Mesenteric fat pad (tissue), 1 donor: ENCODE measurements around the gene KLHL12. TPM values are rescaled to one million over a fixed set of nuclear protein-coding genes. Genes with fewer than 3 reads are reported as not detected.

Experiments used
- DNase-seq: peaks from one replicate; pipeline ENCODE4 v3.0.0-alpha.2; 2020; ENCODE audit warnings: low spot score
- total RNA-seq: library from RNA; stranded (reverse); fragmentation: NEBNext Ultra II Directional; extraction: Animal tissue kit (Norgen Biotek cat#: 25700); gene quantifications from one replicate; pipeline ENCODE4 v1.2.1, GENCODE V29; 2021
- donor health status: DM: yes; HTN: yes; CAD: no.

KLHL12 gene
- total RNA-seq, 1 donor from 2014 or later, result 20.7 TPM

- peak; percentile 99 for DNase-seq
Measured at GRCh38 chr1:202888531-202889360, 38.3 kb downstream of the KLHL12 start, which contains the start of gene RABIF. RABIF (minus strand) TSS chr1:202889149; CDS start chr1:202889098, 51 bp downstream.

DNA sequence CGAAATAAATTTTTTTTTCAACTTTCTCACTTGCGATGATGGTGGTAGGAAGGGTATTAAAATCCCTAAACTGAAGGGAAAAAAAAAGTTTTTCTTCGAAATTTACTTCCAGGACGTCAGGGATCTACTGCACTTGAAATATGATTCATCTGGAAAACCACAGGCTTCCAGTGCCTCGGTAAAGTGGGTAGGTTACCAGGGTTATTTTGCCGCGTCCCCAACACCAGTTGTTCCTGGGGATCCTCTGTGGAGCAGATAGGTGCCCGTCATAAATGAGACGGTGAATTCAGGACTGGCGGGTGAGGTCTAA is 38.9 kb downstream of the KLHL12 start:
- no peak for DNase-seq

DNA sequence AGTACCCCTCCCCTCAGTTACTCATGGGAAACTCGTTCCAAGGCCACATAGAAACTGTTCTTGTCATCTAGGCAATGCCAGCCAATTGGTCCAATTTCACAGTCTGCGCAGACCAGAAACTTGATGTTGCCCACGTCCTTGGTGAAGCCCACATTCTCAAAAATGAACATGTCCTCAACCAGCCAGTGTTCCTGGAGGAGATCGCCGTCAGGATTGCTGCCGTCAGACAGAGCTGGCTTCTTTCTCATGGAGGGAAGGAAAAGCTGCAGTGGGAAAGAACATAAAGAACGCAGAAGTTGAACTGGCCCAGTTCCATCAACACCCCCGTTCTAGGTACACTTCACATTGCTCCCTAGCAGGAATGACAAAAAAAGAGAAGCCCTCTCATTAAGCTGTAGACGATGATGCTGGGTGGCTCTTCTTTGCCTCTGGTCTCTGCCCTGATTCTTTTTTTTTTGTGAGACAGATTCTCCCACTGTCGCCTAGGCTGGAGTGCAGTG is 46.0 kb downstream of the KLHL12 start:
- no peak for DNase-seq

DNA sequence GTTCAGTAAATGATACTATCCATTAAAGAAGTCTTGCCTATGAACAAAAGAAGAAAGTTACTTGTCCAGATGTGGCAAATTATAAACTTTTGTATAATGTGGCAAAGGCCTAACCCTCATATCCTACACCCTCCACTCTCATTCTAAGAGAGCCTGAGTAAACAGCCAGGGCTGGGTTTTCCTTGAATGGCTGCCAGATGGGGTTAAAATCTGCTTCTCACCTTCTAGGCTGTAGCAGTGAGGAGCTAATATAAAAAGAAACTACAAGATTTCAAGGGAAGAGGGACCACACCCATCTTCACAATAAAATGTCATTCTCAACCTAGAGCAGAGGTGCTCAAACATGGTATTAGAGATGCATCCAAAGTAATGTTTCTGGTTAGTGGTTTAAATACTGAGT is 47.0 kb downstream of the KLHL12 start:
- DNase-seq, result no peak

GRCh38 chr1:202879128-202879527 is 47.9 kb downstream of the KLHL12 start:
- DNase-seq, result no peak

- no peak for DNase-seq
Measured at GRCh38 chr1:202873026-202873425, 54.0 kb downstream of the KLHL12 start.

- no peak for DNase-seq
Measured at GRCh38 chr1:202871367-202871766, 55.7 kb downstream of the KLHL12 start.

DNA sequence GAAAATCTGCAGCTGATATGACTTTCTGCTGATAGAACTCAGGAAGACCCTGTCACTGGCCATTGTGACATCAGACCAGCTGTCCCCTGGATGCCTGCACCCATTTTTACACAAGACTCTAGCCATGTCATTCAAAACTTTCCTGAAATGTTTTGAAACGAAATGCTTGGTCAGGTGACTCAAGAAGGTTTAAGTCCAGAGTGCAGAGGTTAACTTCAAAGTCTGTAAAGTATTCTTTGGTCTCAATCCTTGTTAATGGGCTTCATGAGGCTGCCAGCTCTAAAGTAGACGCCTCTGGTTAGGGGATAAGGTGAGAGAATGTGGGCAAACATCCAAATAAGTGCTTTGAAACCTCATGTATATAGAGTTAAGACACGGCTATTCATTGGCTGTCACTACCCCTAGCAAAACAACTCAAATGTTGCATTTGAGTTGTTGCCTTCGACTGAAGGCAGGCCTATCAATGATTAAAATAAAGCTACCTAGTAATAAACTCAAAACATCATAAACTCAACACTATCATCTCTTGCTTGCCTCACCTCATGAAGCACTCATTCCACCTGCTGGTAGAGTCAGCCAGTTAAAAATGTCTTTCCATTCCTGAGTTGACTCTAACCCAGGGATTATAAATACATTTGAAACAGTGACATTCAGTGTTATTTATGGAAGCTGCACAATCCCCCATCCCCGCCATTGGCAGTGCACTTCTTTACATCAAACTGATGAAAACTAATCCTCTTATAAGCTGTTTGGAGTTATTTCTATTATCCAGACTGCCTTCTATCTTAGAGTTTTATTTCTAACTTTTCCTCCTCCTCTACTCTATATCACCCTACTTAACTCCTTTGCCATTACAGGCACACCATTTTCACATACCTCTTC is 64.1 kb downstream of the KLHL12 start:
- DNase-seq, result no peak

DNA sequence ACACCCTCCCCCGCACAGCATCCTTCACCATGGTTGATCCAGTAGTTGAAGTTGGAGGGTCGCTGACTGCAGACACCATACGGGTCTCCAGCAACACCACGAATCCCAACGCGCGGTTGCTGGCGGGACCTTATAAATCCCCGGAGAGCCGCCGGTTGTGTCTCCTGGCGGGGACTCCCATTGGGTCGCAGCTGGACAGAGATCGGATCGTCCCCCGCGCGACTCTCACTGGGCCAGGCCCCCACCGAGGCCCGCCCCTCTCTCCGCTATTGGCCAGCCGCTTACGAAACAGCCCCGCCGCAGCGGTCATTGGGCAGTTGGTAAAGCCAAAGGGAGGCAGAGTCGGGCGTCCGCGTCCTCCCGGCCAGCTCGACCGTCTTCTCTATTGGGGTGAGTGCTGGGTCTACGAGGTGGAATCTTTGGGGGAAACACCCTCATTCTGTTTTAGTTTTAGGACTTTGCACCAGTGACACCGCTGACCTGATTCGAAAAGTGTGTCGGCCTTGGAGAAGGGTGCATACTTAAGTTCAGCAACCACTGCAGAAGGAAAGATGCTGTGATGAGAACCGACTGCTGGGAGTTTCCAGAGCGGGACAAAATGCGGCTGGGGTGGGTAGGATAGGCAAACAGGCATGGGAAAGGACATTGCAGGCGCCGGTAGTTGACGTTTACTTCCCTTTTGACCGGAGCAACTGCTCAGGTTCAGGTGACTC is 65.5 kb downstream of the KLHL12 start:
- peak; percentile 97 for DNase-seq

- DNase-seq, result no peak
Measured at GRCh38 chr1:202860744-202861419, 66.2 kb downstream of the KLHL12 start.

- no peak for DNase-seq
Measured at GRCh38 chr1:202858789-202859414, 68.1 kb downstream of the KLHL12 start.

GRCh38 chr1:202858331-202858730 is 68.7 kb downstream of the KLHL12 start:
- no peak for DNase-seq

GRCh38 chr1:202857136-202857610 is 69.9 kb downstream of the KLHL12 start:
- DNase-seq, result no peak

- DNase-seq, result no peak
Measured at GRCh38 chr1:202856014-202856413, 71.0 kb downstream of the KLHL12 start.

DNA sequence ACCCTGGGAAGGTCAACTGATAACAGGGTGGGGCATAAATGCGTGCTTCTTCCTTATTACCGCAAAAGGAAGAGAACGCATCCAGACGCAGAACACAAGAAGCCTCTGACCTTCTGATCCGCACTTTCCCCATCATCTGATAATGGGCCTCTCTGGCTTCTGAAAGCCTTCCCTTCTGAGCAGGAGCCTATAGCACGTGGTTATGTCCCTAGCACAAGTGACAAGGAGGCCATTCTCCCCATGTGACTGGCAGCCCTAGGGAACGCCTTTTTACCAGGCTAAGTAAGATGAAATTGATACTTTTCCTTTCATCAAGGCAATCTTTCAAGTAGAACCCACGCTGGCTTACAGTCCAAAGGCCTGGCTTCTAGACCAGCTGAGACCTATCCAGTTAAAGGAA is 72.2 kb downstream of the KLHL12 start:
- no peak for DNase-seq

- DNase-seq, result no peak
Measured at GRCh38 chr1:202852163-202852904, 74.7 kb downstream of the KLHL12 start.

- DNase-seq, result no peak
Measured at GRCh38 chr1:202850593-202851362, 76.3 kb downstream of the KLHL12 start.

DNA sequence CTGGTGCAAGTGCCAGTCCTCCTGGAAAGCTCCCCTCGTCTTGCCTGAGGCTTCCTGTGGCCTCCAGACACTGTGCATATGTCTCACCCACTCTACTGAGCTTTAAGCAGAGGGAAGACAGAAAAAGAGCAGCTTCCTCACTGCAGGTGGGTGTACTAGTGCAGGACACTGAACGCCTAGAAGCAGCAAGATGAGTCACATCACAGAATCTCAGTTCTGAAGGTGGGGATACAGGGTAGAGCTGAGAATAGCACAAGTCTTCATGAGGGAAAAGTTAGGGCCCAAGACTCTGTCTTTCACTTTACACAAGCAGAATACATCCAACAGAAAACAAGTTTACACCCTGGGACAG is 78.9 kb downstream of the KLHL12 start:
- no peak for DNase-seq

- no peak for DNase-seq
Measured at GRCh38 chr1:202844935-202845334, 82.1 kb downstream of the KLHL12 start.
